A673 (cell line): ENCODE data around the gene SSTR5. TPM values are rescaled to one million over a fixed set of nuclear protein-coding genes. Genes with fewer than 3 reads are reported as not detected.

Experiments used
- BruUV-seq: library from RNA; stranded (reverse); fragments of 400-500 nt; replicated peaks from 2 replicates; lab custom pipeline; 2021; lab: Mats Ljungman, UMichigan
- CTCF ChIA-PET: fragments of 300-600 bp; sonication (Branson Sonifier 250); formaldehyde crosslinking; loops from one replicate; lab custom pipeline; 2022; ENCODE audit warnings: antibody characterized with exemption; lab: Charles Lee
- POLR2A ChIA-PET: fragments of 300-600 bp; sonication (Branson Sonifier 250); formaldehyde crosslinking; loops from one replicate; lab custom pipeline; 2022; ENCODE audit warnings: antibody characterized with exemption; ENCODE audit not compliant: low non-redundant PET; lab: Charles Lee
- DNase-seq: peaks from one replicate; pipeline ENCODE4 v3.0.0-alpha.2; 2015; ENCODE audit warnings: low spot score
- H3K27ac ChIP-seq: fragments of 200-600 bp; sonication (generic); 2 replicates; pipeline ENCODE4 v1.5.1; 2016; ENCODE audit warnings: mixed run types, low read depth, mild to moderate bottlenecking, mixed read lengths, antibody characterized with exemption, low read length; ENCODE audit not compliant: poor library complexity, severe bottlenecking
- H3K27me3 ChIP-seq: fragments of 200-600 bp; sonication (generic); replicated peaks from 2 replicates; pipeline ENCODE4 v1.6.1; 2017; ENCODE audit warnings: mixed run types, low read depth, mild to moderate bottlenecking, mixed read lengths, antibody characterized with exemption, low read length; ENCODE audit not compliant: insufficient read depth, poor library complexity
- H3K36me3 ChIP-seq: fragments of 200-600 bp; sonication (generic); 2 replicates; pipeline ENCODE4 v1.6.1; 2016; ENCODE audit warnings: mixed run types, mild to moderate bottlenecking, mixed read lengths, antibody characterized with exemption, low read length; ENCODE audit not compliant: insufficient read depth, poor library complexity, severe bottlenecking
- H3K4me1 ChIP-seq: fragments of 200-600 bp; sonication (generic); 2 replicates; pipeline ENCODE4 v1.6.1; 2017; ENCODE audit warnings: mixed run types, mild to moderate bottlenecking, mixed read lengths, antibody characterized with exemption, low read length; ENCODE audit not compliant: insufficient read depth, poor library complexity, severe bottlenecking
- H3K4me3 ChIP-seq: fragments of 200-600 bp; sonication (generic); 2 replicates; pipeline ENCODE4 v1.5.1; 2016; ENCODE audit warnings: low read depth, mixed run types, mild to moderate bottlenecking, mixed read lengths, low read length; ENCODE audit not compliant: poor library complexity, severe bottlenecking
- H3K9me3 ChIP-seq: fragments of 200-600 bp; sonication (generic); 2 replicates; pipeline ENCODE4 v1.6.1; 2016; ENCODE audit warnings: mixed run types, low read depth, mild to moderate bottlenecking, mixed read lengths, antibody characterized with exemption, low read length; ENCODE audit not compliant: poor library complexity, severe bottlenecking
- EZH2 ChIP-seq: fragments of 200-600 bp; sonication (generic); IDR thresholded peaks from 2 replicates; pipeline ENCODE4 v1.6.1; 2017; ENCODE audit warnings: borderline replicate concordance, low read depth, mild to moderate bottlenecking, mixed read lengths, antibody characterized with exemption, low read length; ENCODE audit not compliant: poor library complexity, severe bottlenecking
- intact Hi-C: fragments of 100-400 bp; cut with micrococcal nuclease; formaldehyde crosslinking; loops from one replicate; pipeline ENCODE4 v1.10.0; 2022; ENCODE audit not compliant: unreplicated experiment
- total RNA-seq: library from RNA; stranded (reverse); gene quantifications from 2 replicates; pipeline ENCODE4 v1.2.3, GENCODE V29; 2021
- TF ChIP-seq, protein P1 (sequence below): fragments of 300-800, 200-600 bp; sonication (generic); conservative IDR thresholded peaks from 2 replicates; pipeline ENCODE4 v1.5.1; 2017; ENCODE audit warnings: low read depth, mild to moderate bottlenecking, antibody characterized with exemption, low read length, moderate library complexity, mixed read lengths

The SSTR5 gene
- total RNA-seq, 1 experiment from 2014 or later = not detected

DNA sequence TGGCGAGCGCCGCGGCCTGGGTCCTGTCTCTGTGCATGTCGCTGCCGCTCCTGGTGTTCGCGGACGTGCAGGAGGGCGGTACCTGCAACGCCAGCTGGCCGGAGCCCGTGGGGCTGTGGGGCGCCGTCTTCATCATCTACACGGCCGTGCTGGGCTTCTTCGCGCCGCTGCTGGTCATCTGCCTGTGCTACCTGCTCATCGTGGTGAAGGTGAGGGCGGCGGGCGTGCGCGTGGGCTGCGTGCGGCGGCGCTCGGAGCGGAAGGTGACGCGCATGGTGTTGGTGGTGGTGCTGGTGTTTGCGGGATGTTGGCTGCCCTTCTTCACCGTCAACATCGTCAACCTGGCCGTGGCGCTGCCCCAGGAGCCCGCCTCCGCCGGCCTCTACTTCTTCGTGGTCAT lies 6.8 kb downstream of the SSTR5 start:
- Histone ChIP-seq H3K36me3 (no peaks in the 10 kb centered on the region), H3K4me1 (peaks cover 6% of the 10 kb centered on the region), H3K9me3 (no peaks in the 10 kb centered on the region), H3K27ac (no peak overlapping the region), H3K4me3 (no peak overlapping the region), H3K27me3 (peaks cover 12% of the 10 kb centered on the region)
- no peak for DNase-seq
- BruUV-seq = no TSS peak
- intact Hi-C loops = no loop called here
- POLR2A ChIA-PET = no interaction called here
- CTCF ChIA-PET = no interaction called here
- TF ChIP-seq, protein P1, sequence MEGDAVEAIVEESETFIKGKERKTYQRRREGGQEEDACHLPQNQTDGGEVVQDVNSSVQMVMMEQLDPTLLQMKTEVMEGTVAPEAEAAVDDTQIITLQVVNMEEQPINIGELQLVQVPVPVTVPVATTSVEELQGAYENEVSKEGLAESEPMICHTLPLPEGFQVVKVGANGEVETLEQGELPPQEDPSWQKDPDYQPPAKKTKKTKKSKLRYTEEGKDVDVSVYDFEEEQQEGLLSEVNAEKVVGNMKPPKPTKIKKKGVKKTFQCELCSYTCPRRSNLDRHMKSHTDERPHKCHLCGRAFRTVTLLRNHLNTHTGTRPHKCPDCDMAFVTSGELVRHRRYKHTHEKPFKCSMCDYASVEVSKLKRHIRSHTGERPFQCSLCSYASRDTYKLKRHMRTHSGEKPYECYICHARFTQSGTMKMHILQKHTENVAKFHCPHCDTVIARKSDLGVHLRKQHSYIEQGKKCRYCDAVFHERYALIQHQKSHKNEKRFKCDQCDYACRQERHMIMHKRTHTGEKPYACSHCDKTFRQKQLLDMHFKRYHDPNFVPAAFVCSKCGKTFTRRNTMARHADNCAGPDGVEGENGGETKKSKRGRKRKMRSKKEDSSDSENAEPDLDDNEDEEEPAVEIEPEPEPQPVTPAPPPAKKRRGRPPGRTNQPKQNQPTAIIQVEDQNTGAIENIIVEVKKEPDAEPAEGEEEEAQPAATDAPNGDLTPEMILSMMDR = no peak

DNA sequence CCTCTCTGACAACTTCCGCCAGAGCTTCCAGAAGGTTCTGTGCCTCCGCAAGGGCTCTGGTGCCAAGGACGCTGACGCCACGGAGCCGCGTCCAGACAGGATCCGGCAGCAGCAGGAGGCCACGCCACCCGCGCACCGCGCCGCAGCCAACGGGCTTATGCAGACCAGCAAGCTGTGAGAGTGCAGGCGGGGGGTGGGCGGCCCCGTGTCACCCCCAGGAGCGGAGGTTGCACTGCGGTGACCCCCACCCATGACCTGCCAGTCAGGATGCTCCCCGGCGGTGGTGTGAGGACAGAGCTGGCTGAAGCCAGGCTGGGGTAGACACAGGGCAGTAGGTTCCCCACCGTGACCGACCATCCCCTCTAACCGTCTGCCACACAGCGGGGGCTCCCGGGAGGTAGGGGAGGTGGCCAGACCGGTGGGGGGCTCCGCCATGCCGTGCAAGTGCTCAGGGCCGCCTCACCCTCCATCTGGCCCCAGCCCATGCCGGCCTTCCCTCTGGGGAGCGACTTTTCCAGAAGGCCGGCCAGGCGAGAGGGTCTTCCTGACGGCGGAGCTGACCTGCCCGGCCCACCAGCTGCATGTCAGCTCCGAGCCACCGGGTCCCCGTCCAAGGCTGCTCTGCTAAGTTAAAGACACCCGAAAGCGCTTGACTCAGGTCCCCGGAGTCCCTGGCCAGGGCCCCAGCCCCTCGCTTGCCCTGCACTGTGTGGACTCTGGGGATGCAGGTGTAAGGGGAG lies 7.4 kb downstream of the SSTR5 start:
- Histone ChIP-seq H3K4me1 (peaks cover 6% of the 10 kb centered on the region), H3K27ac (no peak overlapping the region), H3K36me3 (no peaks in the 10 kb centered on the region), H3K27me3 (peaks cover 6% of the 10 kb centered on the region), H3K4me3 (no peak overlapping the region), H3K9me3 (no peaks in the 10 kb centered on the region)
- ChIA-PET POLR2A (no interaction called here), CTCF (no interaction called here)
- no TSS peak for BruUV-seq
- TF ChIP-seq, protein P1 = no peak
- DNase-seq = no peak
- intact Hi-C loops = no loop called here

DNA sequence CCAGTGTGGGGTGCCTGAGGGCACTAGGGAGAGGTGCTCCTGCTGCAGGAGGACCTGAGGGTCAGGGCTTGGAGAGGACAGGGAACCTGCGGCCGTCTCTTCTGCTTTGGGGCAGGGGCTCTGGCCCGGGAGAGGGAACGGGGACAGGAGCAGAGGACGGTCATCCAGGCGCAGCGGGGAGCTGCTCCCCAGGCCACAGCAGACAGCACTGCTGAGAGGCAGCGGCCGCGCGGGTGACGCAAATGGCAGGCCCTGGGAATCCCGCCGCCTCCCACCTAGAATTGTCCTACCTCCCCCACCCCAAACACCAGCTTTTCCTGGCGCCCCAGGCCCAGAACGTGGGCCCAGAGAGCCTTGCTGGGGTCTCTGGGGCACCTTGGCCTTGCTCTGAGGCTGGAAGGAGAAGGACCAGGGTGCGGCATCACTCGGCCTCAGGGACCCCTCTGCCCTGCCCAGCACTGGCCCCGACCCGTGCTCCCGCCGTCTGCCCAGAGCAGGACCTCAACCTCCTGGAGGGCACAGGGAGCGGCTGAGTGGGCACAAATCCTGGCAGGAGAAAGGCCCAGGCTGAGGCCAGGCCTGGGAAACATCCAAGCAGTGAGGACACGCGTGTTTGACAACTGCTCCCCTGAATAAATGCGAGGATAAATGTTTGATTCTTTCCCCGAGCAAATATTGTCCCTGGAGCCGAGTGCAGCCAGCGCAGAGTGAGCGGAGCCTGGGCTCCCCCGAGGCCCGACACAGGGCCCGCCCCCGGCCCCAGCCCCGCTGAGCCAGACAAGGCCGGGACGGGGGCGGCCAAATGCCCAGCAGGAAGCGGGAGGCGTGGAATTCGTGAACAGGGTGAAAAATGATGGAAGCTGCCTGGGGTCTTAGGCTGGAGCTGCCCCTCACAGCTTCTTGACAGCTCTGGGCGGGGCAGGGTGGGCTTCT lies 8.5 kb downstream of the SSTR5 start:
- H3K36me3 ChIP-seq = no peaks in the 10 kb centered on the region
- TF ChIP-seq EZH2 = no peak
- TF ChIP-seq, protein P1 = no peak
- no peaks in the 10 kb centered on the region for H3K9me3 ChIP-seq
- no TSS peak for BruUV-seq
- H3K27ac ChIP-seq = no peak overlapping the region
- CTCF ChIA-PET = no interaction called here
- POLR2A ChIA-PET = no interaction called here
- DNase-seq = peak; percentile 42
- H3K27me3 ChIP-seq = no peaks in the 10 kb centered on the region
- peaks cover 6% of the 10 kb centered on the region for H3K4me1 ChIP-seq
- H3K4me3 ChIP-seq = no peak overlapping the region
- intact Hi-C loops = no loop called here
